HEK293 (cell line): ENCODE measurements around the gene NUP107.

Source experiments
- BCL11B ChIP-seq: fragments of 450-650 bp; formaldehyde crosslinking; IDR thresholded peaks from 2 replicates; pipeline ENCODE4 v1.5.1; 2016; ENCODE audit warnings: low read depth, missing biosample characterization, missing genetic modification characterization
- GLI4 ChIP-seq: fragments of 450-650 bp; formaldehyde crosslinking; IDR thresholded peaks from 2 replicates; pipeline ENCODE4 v1.5.1; 2016; ENCODE audit warnings: missing biosample characterization, missing genetic modification characterization
- GLIS1 ChIP-seq: fragments of 450-650 bp; formaldehyde crosslinking; IDR thresholded peaks from 2 replicates; pipeline ENCODE4 v1.5.1; 2016; ENCODE audit warnings: missing biosample characterization, missing genetic modification characterization
- HOXC10 ChIP-seq: sonication (generic); formaldehyde crosslinking; IDR thresholded peaks from 2 replicates; pipeline ENCODE4 v1.8.1; 2023; ENCODE audit warnings: mild to moderate bottlenecking, missing genetic modification reagents
- HOXD13 ChIP-seq: sonication (generic); formaldehyde crosslinking; IDR thresholded peaks from 2 replicates; pipeline ENCODE4 v1.8.0; 2022; ENCODE audit warnings: missing genetic modification reagents, borderline replicate concordance
- KLF1 ChIP-seq: fragments of 450-650 bp; formaldehyde crosslinking; IDR thresholded peaks from 2 replicates; pipeline ENCODE4 v1.5.1; 2016; ENCODE audit warnings: missing biosample characterization, missing genetic modification characterization
- KLF17 ChIP-seq: fragments of 450-650 bp; formaldehyde crosslinking; IDR thresholded peaks from 2 replicates; pipeline ENCODE4 v1.5.1; 2016; ENCODE audit warnings: missing biosample characterization, missing genetic modification characterization
- PRDM4 ChIP-seq: fragments of 450-650 bp; formaldehyde crosslinking; IDR thresholded peaks from 2 replicates; pipeline ENCODE4 v1.5.1; 2017; ENCODE audit warnings: missing biosample characterization, missing genetic modification characterization
- RBAK ChIP-seq: fragments of 450-650 bp; formaldehyde crosslinking; IDR thresholded peaks from 2 replicates; pipeline ENCODE4 v1.5.1; 2016; ENCODE audit warnings: missing biosample characterization, missing genetic modification characterization
- SCRT2 ChIP-seq: fragments of 450-650 bp; formaldehyde crosslinking; IDR thresholded peaks from 2 replicates; pipeline ENCODE4 v1.5.1; 2016; ENCODE audit warnings: missing biosample characterization, missing genetic modification characterization
- SP2 ChIP-seq: fragments of 450-650 bp; formaldehyde crosslinking; IDR thresholded peaks from 2 replicates; pipeline ENCODE4 v1.5.1; 2016; ENCODE audit warnings: missing biosample characterization, missing genetic modification characterization
- WT1 ChIP-seq: fragments of 450-650 bp; formaldehyde crosslinking; IDR thresholded peaks from 2 replicates; pipeline ENCODE4 v1.5.1; 2016; ENCODE audit warnings: missing biosample characterization, missing genetic modification characterization
- YY1 ChIP-seq: fragments of 450-650 bp; formaldehyde crosslinking; IDR thresholded peaks from 2 replicates; pipeline ENCODE4 v1.5.1; 2018; ENCODE audit warnings: missing biosample characterization, missing genetic modification characterization
- YY2 ChIP-seq: fragments of 450-650 bp; formaldehyde crosslinking; IDR thresholded peaks from 2 replicates; pipeline ENCODE4 v1.5.1; 2016; ENCODE audit warnings: missing biosample characterization, missing genetic modification characterization
- ZBTB21 ChIP-seq: fragments of 450-650 bp; formaldehyde crosslinking; IDR thresholded peaks from 2 replicates; pipeline ENCODE4 v1.5.1; 2017; ENCODE audit warnings: missing biosample characterization, missing genetic modification characterization
- ZBTB26 ChIP-seq: fragments of 450-650 bp; formaldehyde crosslinking; optimal IDR thresholded peaks from 2 replicates; pipeline ENCODE3; 2016; ENCODE audit warnings: missing biosample characterization, mild to moderate bottlenecking, missing genetic modification characterization
- ZFHX2 ChIP-seq: fragments of 450-650 bp; formaldehyde crosslinking; conservative IDR thresholded peaks from 2 replicates; pipeline ENCODE4 v1.5.1; 2016; ENCODE audit warnings: missing biosample characterization, missing genetic modification characterization
- ZFP37 ChIP-seq: fragments of 450-650 bp; formaldehyde crosslinking; IDR thresholded peaks from 2 replicates; pipeline ENCODE4 v1.5.1; 2016; ENCODE audit warnings: missing biosample characterization, missing genetic modification characterization
- ZIC2 ChIP-seq: fragments of 450-650 bp; formaldehyde crosslinking; IDR thresholded peaks from 2 replicates; pipeline ENCODE4 v1.5.1; 2016; ENCODE audit warnings: missing biosample characterization, missing genetic modification characterization
- ZNF140 ChIP-seq: fragments of 450-650 bp; formaldehyde crosslinking; IDR thresholded peaks from 2 replicates; pipeline ENCODE4 v1.5.1; 2016; ENCODE audit warnings: missing biosample characterization, missing genetic modification characterization
- ZNF223 ChIP-seq: fragments of 450-650 bp; formaldehyde crosslinking; IDR thresholded peaks from 2 replicates; pipeline ENCODE4 v1.5.1; 2016; ENCODE audit warnings: missing biosample characterization, missing genetic modification characterization
- ZNF302 ChIP-seq: fragments of 450-650 bp; formaldehyde crosslinking; IDR thresholded peaks from 2 replicates; pipeline ENCODE4 v1.5.1; 2016; ENCODE audit warnings: missing biosample characterization, missing genetic modification characterization, low read depth
- ZNF335 ChIP-seq: fragments of 450-650 bp; formaldehyde crosslinking; conservative IDR thresholded peaks from 2 replicates; pipeline ENCODE4 v1.5.1; 2016; ENCODE audit warnings: missing biosample characterization, missing genetic modification characterization
- ZNF341 ChIP-seq: fragments of 450-650 bp; formaldehyde crosslinking; IDR thresholded peaks from 2 replicates; pipeline ENCODE4; 2016; ENCODE audit warnings: low read depth, missing biosample characterization, missing genetic modification characterization
- ZNF366 ChIP-seq: fragments of 450-650 bp; formaldehyde crosslinking; conservative IDR thresholded peaks from 2 replicates; pipeline ENCODE4 v1.5.1; 2016; ENCODE audit warnings: missing biosample characterization, missing genetic modification characterization
- ZNF398 ChIP-seq: fragments of 450-650 bp; formaldehyde crosslinking; IDR thresholded peaks from 2 replicates; pipeline ENCODE4 v1.5.1; 2017; ENCODE audit warnings: missing biosample characterization, missing genetic modification characterization
- ZNF404 ChIP-seq: fragments of 450-650 bp; formaldehyde crosslinking; IDR thresholded peaks from 2 replicates; pipeline ENCODE4 v1.5.1; 2017; ENCODE audit warnings: missing biosample characterization, missing genetic modification characterization
- ZNF426 ChIP-seq: fragments of 450-650 bp; formaldehyde crosslinking; IDR thresholded peaks from 2 replicates; pipeline ENCODE4 v1.5.1; 2017; ENCODE audit warnings: missing biosample characterization, missing genetic modification characterization, mild to moderate bottlenecking, inconsistent platforms, moderate library complexity
- ZNF48 ChIP-seq: fragments of 450-650 bp; formaldehyde crosslinking; IDR thresholded peaks from 2 replicates; pipeline ENCODE4 v1.5.1; 2016; ENCODE audit warnings: missing biosample characterization, missing genetic modification characterization
- ZNF514 ChIP-seq: fragments of 450-650 bp; formaldehyde crosslinking; IDR thresholded peaks from 2 replicates; pipeline ENCODE4 v1.5.1; 2016; ENCODE audit warnings: missing biosample characterization, missing genetic modification characterization
- ZNF560 ChIP-seq: fragments of 450-650 bp; formaldehyde crosslinking; IDR thresholded peaks from 2 replicates; pipeline ENCODE4 v1.5.1; 2017; ENCODE audit warnings: missing biosample characterization, missing genetic modification characterization, borderline replicate concordance
- ZNF600 ChIP-seq: fragments of 450-650 bp; formaldehyde crosslinking; IDR thresholded peaks from 2 replicates; pipeline ENCODE4 v1.5.1; 2016; ENCODE audit warnings: missing biosample characterization, missing genetic modification characterization
- ZNF624 ChIP-seq: fragments of 450-650 bp; formaldehyde crosslinking; IDR thresholded peaks from 2 replicates; pipeline ENCODE4 v1.5.1; 2017; ENCODE audit warnings: missing biosample characterization, missing genetic modification characterization
- ZNF626 ChIP-seq: fragments of 450-650 bp; sonication (Bioruptor Pico); formaldehyde crosslinking; IDR thresholded peaks from 2 replicates; pipeline ENCODE4 v1.5.1; 2018; ENCODE audit warnings: missing biosample characterization, missing genetic modification characterization, inconsistent platforms
- ZNF658 ChIP-seq: fragments of 450-650 bp; formaldehyde crosslinking; IDR thresholded peaks from 2 replicates; pipeline ENCODE4; 2016; ENCODE audit warnings: missing biosample characterization, missing genetic modification characterization
- ZNF777 ChIP-seq: fragments of 450-650 bp; formaldehyde crosslinking; IDR thresholded peaks from 2 replicates; pipeline ENCODE4 v1.5.1; 2017; ENCODE audit warnings: missing biosample characterization, missing genetic modification characterization, borderline replicate concordance

Gene NUP107

GRCh38 chr12:68686595-68687521, at the start of gene NUP107 (continued):
- TF ChIP-seq GLI4 (tag by site-specific recombination) = no peak
- no peak for TF ChIP-seq PRDM4 (tag by site-specific recombination)
- no peak for TF ChIP-seq ZNF140
- TF ChIP-seq ZNF600 (tag by site-specific recombination) = no peak
- peak; percentile 81 for TF ChIP-seq ZNF335 (tag by site-specific recombination)
- TF ChIP-seq ZIC2 (tag by site-specific recombination) = no peak
- TF ChIP-seq WT1 = no peak
- peak; percentile 97 for TF ChIP-seq SCRT2 (tag by site-specific recombination)
- TF ChIP-seq ZFHX2 (tag by site-specific recombination) = peak; percentile 95
- TF ChIP-seq ZNF624 = no peak
- peak; percentile 74 for TF ChIP-seq ZBTB21 (tag by site-specific recombination)
- TF ChIP-seq YY2 (tag by site-specific recombination) = peak; percentile 71
- no peak for TF ChIP-seq GLIS1
- no peak for TF ChIP-seq ZNF560 (tag by site-specific recombination)
- TF ChIP-seq ZNF426 (tag by site-specific recombination) = no peak
- TF ChIP-seq ZFP37 (tag by site-specific recombination) = no peak
- no peak for TF ChIP-seq ZNF223
- no peak for TF ChIP-seq ZNF398
- no peak for TF ChIP-seq ZNF626 (tag by site-specific recombination)
- no peak for TF ChIP-seq ZNF48
- no peak for TF ChIP-seq ZNF777 (tag by site-specific recombination)
- peak; percentile 68; the same call in 1 of the 2 replicates for TF ChIP-seq YY1 (tag by site-specific recombination)
- no peak for TF ChIP-seq BCL11B (tag by site-specific recombination)
- TF ChIP-seq HOXC10 = no peak
- TF ChIP-seq ZNF302 (tag by site-specific recombination) = no peak
- peak; percentile 33 for TF ChIP-seq ZBTB26 (tag by site-specific recombination)
- TF ChIP-seq ZNF514 (tag by site-specific recombination) = no peak
- TF ChIP-seq ZNF404 = no peak
- no peak; the same call in 1 of the 2 replicates for TF ChIP-seq HOXD13
- no peak for TF ChIP-seq RBAK (tag by site-specific recombination)
- TF ChIP-seq ZNF366 = 0 out of 2 replicates have a peak, but pooled peaks have one; percentile 63
- TF ChIP-seq ZNF658 (tag by site-specific recombination) = no peak
- peak; percentile 67 for TF ChIP-seq KLF1
- no peak for TF ChIP-seq ZNF341 (tag by site-specific recombination)
- peak; percentile 87 for TF ChIP-seq SP2
- TF ChIP-seq KLF17 (tag by site-specific recombination) = peak; percentile 87
